ENCODE results near the gene SH2B2. TPM values are rescaled to one million over a fixed set of nuclear protein-coding genes. Genes with fewer than 3 reads are reported as not detected.

SH2B2 gene
- total RNA-seq, 2 experiments from 2014 or later = 2.7 to 3.2 TPM

DNA sequence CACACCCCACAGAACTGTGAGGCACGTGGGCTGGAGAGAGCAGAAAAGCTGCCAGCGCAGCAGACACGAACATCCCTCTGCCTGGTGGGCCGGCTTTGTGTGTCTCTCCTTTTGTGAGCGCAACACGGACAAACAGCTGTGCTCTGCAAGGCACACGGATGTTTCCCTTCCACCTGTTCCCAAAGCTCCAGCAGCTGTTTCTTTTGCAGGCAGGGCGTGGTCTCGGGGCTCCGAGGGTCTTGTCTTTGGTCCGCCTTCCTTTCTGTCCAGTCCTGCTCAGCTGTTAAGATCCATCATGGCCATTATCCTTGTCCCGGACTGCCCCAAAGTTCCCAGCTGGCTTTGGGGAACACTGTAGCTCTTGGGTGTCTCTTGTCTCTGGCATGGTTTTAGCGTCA, 32.7 kb upstream of the SH2B2 start:
- intact Hi-C loops (cut with DNase I, micrococcal nuclease) = no loop called here
- ATAC-seq (no peak), DNase-seq (no peak)
- Mint-ChIP-seq H3K27ac (no peak overlapping the region), H3K9me3 (ENCODE audit: low read depth) (no peaks in the 10 kb centered on the region), H3K36me3 (ENCODE audit: low read depth) (peaks cover 4% of the 10 kb centered on the region), H3K4me1 (no peaks in the 10 kb centered on the region), H3K4me3 (no peak overlapping the region), H3K27me3 (no peaks in the 10 kb centered on the region)
- ChIA-PET POLR2A (no interaction called here), CTCF (interaction anchor here (0.6 kb wide), 1 partner anchor 264 kb away, joined by 3 read pairs; no protein-coding TSS in a partner anchor)

DNA sequence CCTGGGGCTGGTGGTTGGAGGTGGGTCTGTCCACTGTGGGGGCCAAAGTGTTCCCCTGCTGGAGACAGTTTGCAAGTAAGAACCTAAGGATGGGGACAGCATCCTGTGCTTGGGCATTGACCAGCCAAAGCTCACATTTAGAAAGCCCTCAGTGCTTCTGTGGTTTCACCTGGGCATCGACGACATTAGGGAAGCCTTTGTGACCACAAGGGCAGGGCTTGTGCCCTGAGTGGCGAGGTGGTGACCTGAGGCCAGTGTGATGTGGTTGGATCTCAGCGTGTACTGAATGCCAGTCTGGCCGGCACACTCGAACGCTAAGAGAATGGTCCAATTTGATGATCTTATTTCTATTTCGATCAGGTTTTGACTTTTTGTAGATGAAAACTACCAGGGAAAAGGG, 32.1 kb upstream of the SH2B2 start:
- CTCF ChIA-PET = no interaction called here
- no peaks in the 10 kb centered on the region for H3K9me3 Mint-ChIP-seq (ENCODE audit: low read depth)
- intact Hi-C loops (cut with DNase I, micrococcal nuclease) = no loop called here

DNA sequence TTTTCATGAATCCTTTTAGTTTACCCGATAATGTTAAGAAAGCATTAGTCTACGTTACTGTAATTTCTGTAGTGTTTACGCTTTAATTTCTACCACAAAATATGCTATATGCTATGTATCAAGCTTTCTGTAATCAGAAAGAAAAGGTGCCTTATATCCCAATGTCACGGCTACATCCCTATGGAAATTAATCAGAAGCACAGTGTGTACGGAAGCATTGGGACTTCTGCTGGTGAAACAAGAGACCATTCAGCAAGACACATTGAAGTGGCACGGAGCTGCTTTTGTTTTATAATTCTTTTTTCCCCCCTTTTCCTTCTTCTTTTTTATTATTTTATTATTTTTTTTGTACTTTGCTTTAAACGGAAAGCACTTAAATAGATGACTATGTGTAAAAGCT, 31.2 kb upstream of the SH2B2 start:
- Mint-ChIP-seq H3K27ac (no peak overlapping the region), H3K4me3 (no peak overlapping the region), H3K27me3 (no peaks in the 10 kb centered on the region), H3K9me3 (ENCODE audit: low read depth) (no peaks in the 10 kb centered on the region), H3K36me3 (ENCODE audit: low read depth) (peaks cover 1% of the 10 kb centered on the region), H3K4me1 (no peaks in the 10 kb centered on the region)
- ChIA-PET POLR2A (no interaction called here), CTCF (interaction anchor here (0.6 kb wide), 1 partner anchor 549 kb away, joined by 3 read pairs; no protein-coding TSS in a partner anchor)
- no peak for DNase-seq
- no peak for ATAC-seq
- intact Hi-C loops (cut with DNase I, micrococcal nuclease) = no loop called here

More for the DNA sequence above, 32.1 kb upstream of the SH2B2 start:
- ATAC-seq (no peak), DNase-seq (no peak)
- Mint-ChIP-seq H3K36me3 (ENCODE audit: low read depth) (peaks cover 4% of the 10 kb centered on the region), H3K4me1 (no peaks in the 10 kb centered on the region), H3K27me3 (no peaks in the 10 kb centered on the region), H3K27ac (no peak overlapping the region), H3K4me3 (no peak overlapping the region)
- POLR2A ChIA-PET = no interaction called here

DNA sequence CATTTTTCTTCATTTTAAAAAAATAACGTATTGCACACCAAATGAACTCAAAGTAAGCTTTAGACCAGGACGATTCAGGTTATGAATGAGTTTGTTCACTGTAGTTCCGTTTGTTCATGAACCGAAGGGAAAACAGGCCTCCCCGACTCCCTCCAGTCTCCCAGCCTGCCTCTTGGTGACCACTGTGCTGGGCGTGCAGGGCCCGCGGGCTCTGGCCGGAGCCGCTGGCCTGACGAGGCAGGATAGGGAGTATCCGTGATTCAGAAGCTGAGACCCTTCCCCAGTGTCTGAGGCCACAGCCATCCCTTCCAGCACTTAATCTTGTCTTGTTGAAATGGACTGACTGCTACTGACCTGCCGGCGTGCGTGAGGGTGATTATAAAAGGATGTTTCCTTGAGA, 30.8 kb upstream of the SH2B2 start:
- Mint-ChIP-seq H3K36me3 (ENCODE audit: low read depth) (no peaks in the 10 kb centered on the region), H3K4me1 (no peaks in the 10 kb centered on the region), H3K9me3 (ENCODE audit: low read depth) (no peaks in the 10 kb centered on the region), H3K27ac (no peak overlapping the region), H3K27me3 (no peaks in the 10 kb centered on the region), H3K4me3 (no peak overlapping the region)
- ChIA-PET POLR2A (no interaction called here), CTCF (interaction anchor here (0.6 kb wide), 1 partner anchor 549 kb away, joined by 3 read pairs; no protein-coding TSS in a partner anchor)
- ATAC-seq (no peak), DNase-seq (no peak)
- intact Hi-C loops (cut with DNase I, micrococcal nuclease) = no loop called here

DNA sequence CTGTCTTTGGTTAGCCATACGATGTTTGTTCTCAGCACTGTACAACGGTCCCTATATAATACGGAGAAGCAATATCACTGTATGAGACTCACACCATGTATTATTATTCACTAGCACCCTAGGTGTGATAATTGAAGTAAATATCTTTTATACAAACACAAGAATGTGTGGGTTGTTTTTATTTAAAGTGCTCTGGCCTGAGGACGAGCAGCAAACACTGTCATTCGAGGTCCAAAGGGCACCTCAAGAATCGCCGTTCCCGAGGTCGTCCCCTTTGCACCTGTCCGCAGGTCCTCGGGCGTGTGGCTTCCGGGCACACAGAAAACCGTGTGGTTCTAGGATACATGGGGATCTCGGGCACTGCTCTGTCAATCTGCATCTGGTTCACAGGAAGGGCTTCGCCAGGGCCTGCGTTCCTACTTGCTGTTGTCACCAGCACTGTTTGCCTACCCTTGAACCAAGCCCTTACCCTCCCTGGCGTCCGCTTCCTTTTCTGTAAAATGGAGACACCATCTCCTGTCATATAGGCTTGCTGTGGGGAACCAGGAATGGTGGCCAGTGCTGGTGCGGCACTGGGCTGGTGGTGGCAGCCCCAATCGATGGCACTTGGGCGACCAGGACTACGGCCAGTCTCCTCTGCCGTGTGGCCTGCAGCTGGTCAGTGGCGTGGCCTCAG, 28.5 kb upstream of the SH2B2 start:
- H3K4me1 Mint-ChIP-seq = no peaks in the 10 kb centered on the region
- no peak overlapping the region for H3K4me3 Mint-ChIP-seq

DNA sequence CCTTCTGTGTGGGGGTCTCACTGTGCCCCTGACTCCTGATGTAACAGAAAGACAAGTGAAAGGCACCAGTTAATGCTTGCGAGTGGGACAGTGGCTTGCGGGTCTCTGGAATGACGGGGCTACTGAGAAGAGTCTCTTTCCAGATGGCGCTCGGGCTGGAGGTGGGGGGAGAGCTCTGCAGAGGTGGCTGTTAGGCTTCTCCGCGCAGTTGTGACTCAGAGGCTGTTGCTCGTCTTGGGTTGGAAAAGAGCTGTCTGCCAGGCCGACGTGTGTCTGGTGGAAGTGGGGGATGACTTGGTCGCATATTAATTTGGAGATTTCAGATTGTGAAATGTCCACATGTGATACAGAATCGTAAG, 27.9 kb upstream of the SH2B2 start:
- DNase-seq = no peak
- Mint-ChIP-seq H3K4me1 (no peaks in the 10 kb centered on the region), H3K27ac (no peak overlapping the region), H3K4me3 (no peak overlapping the region), H3K36me3 (ENCODE audit: low read depth) (no peaks in the 10 kb centered on the region), H3K9me3 (ENCODE audit: low read depth) (no peaks in the 10 kb centered on the region), H3K27me3 (no peaks in the 10 kb centered on the region)
- ChIA-PET CTCF (interaction anchor here (0.6 kb wide), 2 partner anchors 131 to 179 kb away, joined by 3 read pairs; no protein-coding TSS in a partner anchor), POLR2A (no interaction called here)
- ATAC-seq = no peak
- intact Hi-C loops (cut with DNase I, micrococcal nuclease) = no loop called here

More for the DNA sequence above, 28.5 kb upstream of the SH2B2 start:
- DNase-seq (no peak), ATAC-seq (no peak)
- no peak overlapping the region for H3K27ac Mint-ChIP-seq
- H3K9me3 Mint-ChIP-seq (ENCODE audit: low read depth) = no peaks in the 10 kb centered on the region
- POLR2A ChIA-PET = no interaction called here
- CTCF ChIA-PET = no interaction called here
- no peaks in the 10 kb centered on the region for H3K27me3 Mint-ChIP-seq
- intact Hi-C loops (cut with DNase I, micrococcal nuclease) = no loop called here
- no peaks in the 10 kb centered on the region for H3K36me3 Mint-ChIP-seq (ENCODE audit: low read depth)

DNA sequence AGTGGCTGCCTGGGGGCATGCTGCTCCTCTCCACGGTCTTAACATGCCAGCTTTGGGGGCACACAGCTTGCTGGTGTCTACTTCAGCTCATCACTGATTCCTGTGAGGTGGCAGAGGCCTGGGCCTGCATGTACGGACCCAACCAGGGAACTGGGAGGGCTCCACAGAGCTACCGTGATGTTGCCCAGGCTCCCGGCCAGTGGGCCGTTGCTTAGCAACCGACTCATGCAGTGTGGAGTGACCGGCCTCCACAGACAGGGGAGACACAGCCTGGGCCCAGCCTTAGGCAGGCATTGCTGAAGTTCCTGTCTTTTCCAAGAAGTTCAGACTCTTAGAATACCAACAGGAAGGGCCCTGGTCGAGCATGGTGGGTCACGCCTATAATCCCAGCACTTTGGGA, 25.8 kb upstream of the SH2B2 start:
- H3K27me3 Mint-ChIP-seq = no peaks in the 10 kb centered on the region
- no peaks in the 10 kb centered on the region for H3K4me1 Mint-ChIP-seq
- H3K36me3 Mint-ChIP-seq (ENCODE audit: low read depth) = no peaks in the 10 kb centered on the region
- no peak for ATAC-seq
- intact Hi-C loops (cut with DNase I, micrococcal nuclease) = no loop called here
- ChIA-PET POLR2A (no interaction called here), CTCF (interaction anchor here (0.6 kb wide), 1 partner anchor 978 kb away, joined by 4 read pairs; no protein-coding TSS in a partner anchor)
- no peak for DNase-seq
- H3K9me3 Mint-ChIP-seq (ENCODE audit: low read depth) = no peaks in the 10 kb centered on the region
- H3K27ac Mint-ChIP-seq = no peak overlapping the region
- no peak overlapping the region for H3K4me3 Mint-ChIP-seq

DNA sequence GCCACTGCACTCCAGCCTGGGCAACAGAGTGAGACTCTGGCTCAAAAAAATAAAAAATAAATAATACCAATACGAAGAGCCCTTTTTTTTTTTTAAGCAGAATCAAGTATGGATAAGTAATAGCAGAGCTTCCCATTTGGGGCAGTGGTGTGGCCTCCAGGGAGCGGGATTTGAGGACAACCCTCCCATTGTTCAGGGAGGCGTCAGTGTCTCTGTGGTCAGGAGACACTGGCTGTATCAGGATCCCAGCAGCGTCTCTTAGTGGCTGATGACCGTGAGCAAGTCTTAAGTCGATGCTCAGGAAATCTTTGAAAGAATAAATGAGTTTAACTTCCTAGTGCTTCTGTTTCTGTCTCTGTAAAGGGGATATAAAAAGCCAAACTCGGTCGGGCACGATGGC, 25.2 kb upstream of the SH2B2 start:
- ChIA-PET POLR2A (no interaction called here), CTCF (interaction anchor here (0.6 kb wide), 1 partner anchor 979 kb away, joined by 4 read pairs; no protein-coding TSS in a partner anchor)
- Mint-ChIP-seq H3K4me3 (no peak overlapping the region), H3K9me3 (ENCODE audit: low read depth) (no peaks in the 10 kb centered on the region), H3K4me1 (no peaks in the 10 kb centered on the region), H3K36me3 (ENCODE audit: low read depth) (no peaks in the 10 kb centered on the region), H3K27me3 (no peaks in the 10 kb centered on the region), H3K27ac (no peak overlapping the region)
- ATAC-seq (no peak), DNase-seq (no peak)
- intact Hi-C loops (cut with DNase I, micrococcal nuclease) = no loop called here

DNA sequence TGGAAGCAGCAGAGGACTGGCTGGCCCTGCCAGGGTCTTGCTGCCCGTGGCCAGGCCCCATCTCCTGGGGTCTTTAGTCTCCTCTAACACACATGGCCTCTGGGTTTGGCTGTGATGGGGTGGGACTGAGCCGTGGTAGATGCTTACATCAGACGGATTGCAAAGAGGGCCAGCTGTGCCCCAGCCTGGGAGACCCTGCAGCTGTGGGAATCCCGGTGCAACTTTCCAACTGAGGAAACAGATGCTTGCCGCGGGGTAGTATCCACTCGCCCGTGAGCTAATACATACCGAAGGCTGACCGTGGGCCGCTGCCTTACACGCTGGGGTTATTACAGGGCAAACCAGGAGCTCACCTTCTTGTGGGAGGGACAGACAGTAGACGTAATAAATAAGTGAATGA, 24.1 kb upstream of the SH2B2 start:
- Mint-ChIP-seq H3K4me3 (no peak overlapping the region), H3K4me1 (no peaks in the 10 kb centered on the region), H3K36me3 (ENCODE audit: low read depth) (no peaks in the 10 kb centered on the region), H3K27ac (no peak overlapping the region), H3K9me3 (ENCODE audit: low read depth) (no peaks in the 10 kb centered on the region), H3K27me3 (no peaks in the 10 kb centered on the region)
- CTCF ChIA-PET = no interaction called here
- intact Hi-C loops (cut with DNase I, micrococcal nuclease) = no loop called here
- POLR2A ChIA-PET = no interaction called here
- ATAC-seq (no peak), DNase-seq (no peak)

DNA sequence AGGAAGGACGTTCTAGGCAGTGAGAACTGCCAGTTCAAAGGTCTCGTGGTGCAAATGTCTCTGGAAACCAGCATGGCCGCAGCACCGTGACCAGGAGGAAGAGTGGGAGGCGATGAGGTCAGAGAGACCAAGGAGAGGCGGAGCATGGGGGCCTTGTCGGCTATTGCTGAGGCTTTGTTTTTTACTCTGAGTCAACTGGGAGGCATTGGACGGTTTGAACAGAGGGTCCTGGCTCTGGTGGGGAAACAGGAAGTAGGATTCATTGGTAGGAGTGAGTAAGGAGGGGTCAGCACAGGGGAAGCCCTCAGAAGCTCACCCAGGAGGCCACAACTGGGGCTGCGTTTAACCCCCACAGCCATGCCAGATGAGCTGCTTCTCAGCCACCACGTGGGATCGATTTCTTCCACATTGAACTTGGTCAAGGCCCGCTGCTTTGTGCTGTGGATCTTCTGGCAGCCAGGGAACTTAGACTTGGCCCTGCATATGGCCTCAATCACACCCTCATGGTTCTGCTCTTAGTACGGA, 22.2 kb upstream of the SH2B2 start:
- POLR2A ChIA-PET = no interaction called here
- Mint-ChIP-seq H3K36me3 (ENCODE audit: low read depth) (no peaks in the 10 kb centered on the region), H3K27me3 (no peaks in the 10 kb centered on the region), H3K9me3 (ENCODE audit: low read depth) (no peaks in the 10 kb centered on the region), H3K27ac (no peak overlapping the region), H3K4me1 (no peaks in the 10 kb centered on the region), H3K4me3 (no peak overlapping the region)
- DNase-seq = no peak
- no peak for ATAC-seq
- intact Hi-C loops (cut with DNase I, micrococcal nuclease) = no loop called here
- CTCF ChIA-PET = no interaction called here

DNA sequence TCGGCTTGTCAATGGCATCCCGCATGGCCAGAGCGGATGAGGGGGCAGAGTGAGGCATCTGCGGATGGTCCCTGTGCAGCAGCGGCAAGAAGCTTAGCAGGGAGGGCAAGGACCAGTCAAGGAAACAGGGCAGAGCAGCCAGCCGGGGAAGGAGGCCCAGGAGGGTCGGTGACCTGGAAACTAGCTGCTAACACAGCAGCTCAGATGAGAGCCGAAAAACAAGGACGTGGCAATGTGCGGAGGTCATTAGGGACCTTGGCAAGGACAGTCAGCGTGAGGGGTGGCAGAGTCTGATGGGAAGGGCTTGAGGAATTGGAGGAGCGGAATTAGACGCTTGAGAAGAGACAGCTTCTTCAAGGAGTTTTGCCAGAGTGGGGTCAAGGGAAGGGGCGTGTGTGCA, 20.1 kb upstream of the SH2B2 start:
- intact Hi-C loops (cut with DNase I, micrococcal nuclease) = no loop called here
- no peak overlapping the region for H3K4me3 Mint-ChIP-seq
- no peak overlapping the region for H3K27ac Mint-ChIP-seq
- POLR2A ChIA-PET = no interaction called here
- H3K27me3 Mint-ChIP-seq = no peaks in the 10 kb centered on the region
- H3K4me1 Mint-ChIP-seq = no peaks in the 10 kb centered on the region
- CTCF ChIA-PET = no interaction called here
- DNase-seq = no peak
- no peaks in the 10 kb centered on the region for H3K9me3 Mint-ChIP-seq (ENCODE audit: low read depth)
- ATAC-seq = no peak
- no peaks in the 10 kb centered on the region for H3K36me3 Mint-ChIP-seq (ENCODE audit: low read depth)

DNA sequence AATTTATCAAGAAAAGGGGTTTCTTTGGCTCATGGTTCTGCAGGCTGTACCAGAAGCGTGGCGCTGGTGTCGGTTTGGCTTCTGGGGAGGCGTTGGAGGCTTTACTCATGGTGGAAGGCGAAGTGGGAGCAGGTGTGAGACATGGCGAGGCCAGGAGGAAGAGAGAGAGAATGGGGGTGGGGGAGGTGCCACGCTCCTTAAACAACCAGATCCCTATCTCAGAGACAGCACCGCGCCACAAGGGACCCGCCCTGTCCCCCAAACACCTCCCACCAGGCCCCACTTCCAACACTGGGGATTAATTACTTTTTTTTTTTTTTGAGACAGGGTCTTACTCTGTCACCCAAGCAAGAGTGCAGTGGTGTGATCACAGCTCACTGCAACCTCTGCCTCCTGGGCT, 18.0 kb upstream of the SH2B2 start:
- ATAC-seq (no peak), DNase-seq (no peak)
- Mint-ChIP-seq H3K36me3 (ENCODE audit: low read depth) (no peaks in the 10 kb centered on the region), H3K27me3 (no peaks in the 10 kb centered on the region), H3K9me3 (ENCODE audit: low read depth) (no peaks in the 10 kb centered on the region), H3K27ac (no peak overlapping the region), H3K4me1 (peaks cover 2% of the 10 kb centered on the region), H3K4me3 (no peak overlapping the region)
- CTCF ChIA-PET = interaction anchor here (0.6 to 1.1 kb wide), 2 partner anchors 580 to 750 kb away, joined by 3 read pairs; no protein-coding TSS in a partner anchor
- POLR2A ChIA-PET = no interaction called here
- intact Hi-C loops (cut with DNase I, micrococcal nuclease) = no loop called here
